Heart left ventricle (tissue), 13 donors: Measurements from ENCODE around the gene KPNA6.

ENCODE experiments used
- POLR2A ChIP-seq, 2 donors: fragments of 450-650 bp; IDR thresholded peaks; one replicate each; pipeline ENCODE4 v1.6.1; 2017; ENCODE audit warnings: antibody characterized with exemption in 2 of 2, mild to moderate bottlenecking in 2 of 2, moderate library complexity in 2 of 2
- TF ChIP-seq, protein P1 (sequence below), 12 donors: fragments of 200-600 bp; sonication (generic) in 4 of 12; IDR thresholded peaks; one replicate each; pipeline versions ENCODE4 v1.5.0 to v1.8.0; 2018 to 2022; ENCODE audit warnings: antibody characterized with exemption in 12 of 12, mild to moderate bottlenecking in 5 of 12
- donor health status: ischemic (EF 13 %, LVEDD 7.1; RV severe dilation, severe dysfunction).
- donor health status: DM: no; HTN: yes; CAD: no.
- donor health status: DM: no; HTN: no; CAD: no.
- donor health status: ischemic (EF 25% LVEDD 6.9; RV normal size, moderate dysfunction).
- donor health status: ischemic (EF 25% LVEDD 5.7; RV mildly dilated, moderate dysfunction).
- donor health status: ischemic (EF 35%, LVEDD 5.7; RV mildly dilated, moderate dysfunction).
- donor health status: nonischemic (EF 11% LVEDD 7.7; RV severe dilation, severe dysfunction).
- donor health status: DM: yes; HTN: yes; CAD: no.
- donor health status: PGD.
- donor health status: ischemic (EF 29% LVEDD 5.4; RV normal size, mild dysfunction).
- donor health status: nonischemic (EF 23%, LVEDD 6.1; RV moderate dilation, normal function).

DNA sequence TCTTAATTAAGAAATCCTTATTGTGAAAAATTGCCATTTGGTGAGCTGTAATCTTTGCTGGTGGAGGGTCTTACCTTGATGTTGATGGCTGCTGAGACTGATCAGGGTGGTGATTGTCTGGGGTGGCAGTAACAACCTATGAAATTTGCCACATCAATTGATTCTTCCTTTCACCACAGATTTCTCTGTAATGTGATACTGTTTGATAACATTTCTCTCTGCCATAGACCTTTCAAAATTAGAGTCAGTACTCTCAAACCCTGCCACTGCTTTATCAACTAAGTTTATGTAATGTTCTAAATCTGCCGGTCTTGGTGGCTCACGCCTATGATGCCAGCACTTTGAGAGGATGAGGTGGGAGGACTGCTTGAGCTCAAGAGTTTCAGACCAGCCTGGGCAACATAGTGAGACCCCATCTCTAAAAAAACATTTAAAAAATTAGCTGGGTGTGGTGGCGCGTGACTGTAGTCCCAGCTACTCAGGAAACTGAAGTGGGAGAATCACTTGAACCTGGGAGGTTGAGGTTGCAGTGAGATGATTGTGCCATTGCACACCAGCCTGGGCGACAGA lies 5.0 kb downstream of the KPNA6 start:
- TF ChIP-seq, protein P1, sequence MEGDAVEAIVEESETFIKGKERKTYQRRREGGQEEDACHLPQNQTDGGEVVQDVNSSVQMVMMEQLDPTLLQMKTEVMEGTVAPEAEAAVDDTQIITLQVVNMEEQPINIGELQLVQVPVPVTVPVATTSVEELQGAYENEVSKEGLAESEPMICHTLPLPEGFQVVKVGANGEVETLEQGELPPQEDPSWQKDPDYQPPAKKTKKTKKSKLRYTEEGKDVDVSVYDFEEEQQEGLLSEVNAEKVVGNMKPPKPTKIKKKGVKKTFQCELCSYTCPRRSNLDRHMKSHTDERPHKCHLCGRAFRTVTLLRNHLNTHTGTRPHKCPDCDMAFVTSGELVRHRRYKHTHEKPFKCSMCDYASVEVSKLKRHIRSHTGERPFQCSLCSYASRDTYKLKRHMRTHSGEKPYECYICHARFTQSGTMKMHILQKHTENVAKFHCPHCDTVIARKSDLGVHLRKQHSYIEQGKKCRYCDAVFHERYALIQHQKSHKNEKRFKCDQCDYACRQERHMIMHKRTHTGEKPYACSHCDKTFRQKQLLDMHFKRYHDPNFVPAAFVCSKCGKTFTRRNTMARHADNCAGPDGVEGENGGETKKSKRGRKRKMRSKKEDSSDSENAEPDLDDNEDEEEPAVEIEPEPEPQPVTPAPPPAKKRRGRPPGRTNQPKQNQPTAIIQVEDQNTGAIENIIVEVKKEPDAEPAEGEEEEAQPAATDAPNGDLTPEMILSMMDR (IDR thresholded peaks at IDR 0.05), result no peak
- no peak for TF ChIP-seq POLR2A (IDR thresholded peaks at IDR 0.05)
